GM21381 (cell line): ENCODE data around the gene RAD51B.
"Not testable (repeated sequence)": the region's sequence is repeated elsewhere in the genome, so short reads cannot be mapped to it uniquely, and the experiment has no call there.

Source experiments
- ATAC-seq: cut with Tn5 transposase; IDR thresholded peaks from one replicate; pipeline ENCODE4 v1.9.1; 2021; ENCODE audit warnings: mild to moderate bottlenecking, moderate library complexity; ENCODE audit not compliant: unreplicated experiment

Gene RAD51B

GRCh38 chr14:67819563-67820421 is at the start of gene RAD51B:
TSS of gene RAD51B (plus strand) at chr14:67819779.
- ATAC-seq: peak; percentile 51

GRCh38 chr14:67773844-67774377 is 45.7 kb upstream of the RAD51B start:
- no peak for ATAC-seq

GRCh38 chr14:67776653-67777322 is 42.8 kb upstream of the RAD51B start:
- ATAC-seq: no peak

- ATAC-seq: no peak
These were observed 40.8 kb upstream of the RAD51B start for GRCh38 chr14:67778792-67779191.

GRCh38 chr14:67782090-67782489 is 37.5 kb upstream of the RAD51B start:
- no peak for ATAC-seq

GRCh38 chr14:67784244-67784823 is 35.2 kb upstream of the RAD51B start:
- no peak for ATAC-seq

GRCh38 chr14:67785270-67786109 is 34.1 kb upstream of the RAD51B start:
- no peak for ATAC-seq

- no peak for ATAC-seq
These were observed 31.9 kb upstream of the RAD51B start for GRCh38 chr14:67787673-67788072.

- ATAC-seq: no peak
These were observed 20.8 kb upstream of the RAD51B start for GRCh38 chr14:67798731-67799130.

- ATAC-seq: no peak
These were observed 18.8 kb upstream of the RAD51B start for GRCh38 chr14:67800743-67801142.

- no peak for ATAC-seq
These were observed 13.3 kb upstream of the RAD51B start for GRCh38 chr14:67806246-67806645.

GRCh38 chr14:67814821-67815220 is 4.8 kb upstream of the RAD51B start:
- ATAC-seq: no peak

- ATAC-seq: no peak
These were observed 3.9 kb upstream of the RAD51B start for GRCh38 chr14:67815573-67816225.

GRCh38 chr14:67816326-67817002 is 3.1 kb upstream of the RAD51B start, which contains the start of gene ZFYVE26:
TSS of gene ZFYVE26 (minus strand) at chr14:67816590. CDS start at chr14:67815963, 627 bp downstream.
- ATAC-seq: peak; percentile 84

- no peak for ATAC-seq
These were observed 1.7 kb upstream of the RAD51B start for GRCh38 chr14:67817750-67818438.

GRCh38 chr14:67818476-67818875 is 1.1 kb upstream of the RAD51B start:
- not testable (repeated sequence) for ATAC-seq

GRCh38 chr14:67820428-67820971 is 921 bp downstream of the RAD51B start:
- ATAC-seq: no peak

GRCh38 chr14:67821121-67821520 is 1.5 kb downstream of the RAD51B start:
- ATAC-seq: no peak

GRCh38 chr14:67831113-67831512 is 11.5 kb downstream of the RAD51B start:
- no peak for ATAC-seq
